ENCODE data around the gene DSCAM. TPM values are rescaled to one million over a fixed set of nuclear protein-coding genes. Genes with fewer than 3 reads are reported as not detected.

The DSCAM gene
- total and polyA plus RNA-seq, 2 experiments from 2014 or later, result 0.07 TPM; not detected in 1

DNA sequence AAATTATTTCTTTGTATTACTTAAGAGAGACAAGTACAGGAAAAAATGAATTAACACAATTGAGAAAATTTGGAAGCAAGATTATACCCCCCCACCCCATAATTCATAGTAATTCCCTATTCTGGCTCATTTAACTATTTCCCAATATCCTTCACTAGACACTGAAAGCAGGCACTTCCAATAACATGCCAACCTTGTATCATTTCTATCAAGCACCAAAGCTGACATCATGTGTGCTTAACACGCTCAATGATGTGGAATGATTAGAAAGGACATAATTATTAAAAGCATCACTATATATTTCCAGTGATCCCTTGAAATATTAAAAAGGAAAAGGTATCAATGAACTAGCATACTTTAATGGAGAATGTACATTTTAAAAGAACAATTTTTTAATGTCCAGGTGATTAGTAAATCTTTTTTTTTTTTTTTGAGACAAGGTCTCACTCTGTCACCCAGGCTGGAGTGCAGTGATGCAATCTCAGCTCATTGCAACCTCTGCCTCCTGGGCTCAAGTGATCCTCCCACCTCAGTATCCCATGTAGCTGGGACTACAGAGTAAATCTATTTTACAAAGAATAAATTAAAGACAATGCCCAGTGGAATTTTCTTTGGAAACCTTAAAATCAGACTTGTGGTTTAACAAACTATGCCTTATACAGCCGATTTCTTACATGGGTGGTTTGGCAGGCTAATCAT is 443.9 kb downstream of the DSCAM start (continued):
- TF ChIP-seq, protein P1, sequence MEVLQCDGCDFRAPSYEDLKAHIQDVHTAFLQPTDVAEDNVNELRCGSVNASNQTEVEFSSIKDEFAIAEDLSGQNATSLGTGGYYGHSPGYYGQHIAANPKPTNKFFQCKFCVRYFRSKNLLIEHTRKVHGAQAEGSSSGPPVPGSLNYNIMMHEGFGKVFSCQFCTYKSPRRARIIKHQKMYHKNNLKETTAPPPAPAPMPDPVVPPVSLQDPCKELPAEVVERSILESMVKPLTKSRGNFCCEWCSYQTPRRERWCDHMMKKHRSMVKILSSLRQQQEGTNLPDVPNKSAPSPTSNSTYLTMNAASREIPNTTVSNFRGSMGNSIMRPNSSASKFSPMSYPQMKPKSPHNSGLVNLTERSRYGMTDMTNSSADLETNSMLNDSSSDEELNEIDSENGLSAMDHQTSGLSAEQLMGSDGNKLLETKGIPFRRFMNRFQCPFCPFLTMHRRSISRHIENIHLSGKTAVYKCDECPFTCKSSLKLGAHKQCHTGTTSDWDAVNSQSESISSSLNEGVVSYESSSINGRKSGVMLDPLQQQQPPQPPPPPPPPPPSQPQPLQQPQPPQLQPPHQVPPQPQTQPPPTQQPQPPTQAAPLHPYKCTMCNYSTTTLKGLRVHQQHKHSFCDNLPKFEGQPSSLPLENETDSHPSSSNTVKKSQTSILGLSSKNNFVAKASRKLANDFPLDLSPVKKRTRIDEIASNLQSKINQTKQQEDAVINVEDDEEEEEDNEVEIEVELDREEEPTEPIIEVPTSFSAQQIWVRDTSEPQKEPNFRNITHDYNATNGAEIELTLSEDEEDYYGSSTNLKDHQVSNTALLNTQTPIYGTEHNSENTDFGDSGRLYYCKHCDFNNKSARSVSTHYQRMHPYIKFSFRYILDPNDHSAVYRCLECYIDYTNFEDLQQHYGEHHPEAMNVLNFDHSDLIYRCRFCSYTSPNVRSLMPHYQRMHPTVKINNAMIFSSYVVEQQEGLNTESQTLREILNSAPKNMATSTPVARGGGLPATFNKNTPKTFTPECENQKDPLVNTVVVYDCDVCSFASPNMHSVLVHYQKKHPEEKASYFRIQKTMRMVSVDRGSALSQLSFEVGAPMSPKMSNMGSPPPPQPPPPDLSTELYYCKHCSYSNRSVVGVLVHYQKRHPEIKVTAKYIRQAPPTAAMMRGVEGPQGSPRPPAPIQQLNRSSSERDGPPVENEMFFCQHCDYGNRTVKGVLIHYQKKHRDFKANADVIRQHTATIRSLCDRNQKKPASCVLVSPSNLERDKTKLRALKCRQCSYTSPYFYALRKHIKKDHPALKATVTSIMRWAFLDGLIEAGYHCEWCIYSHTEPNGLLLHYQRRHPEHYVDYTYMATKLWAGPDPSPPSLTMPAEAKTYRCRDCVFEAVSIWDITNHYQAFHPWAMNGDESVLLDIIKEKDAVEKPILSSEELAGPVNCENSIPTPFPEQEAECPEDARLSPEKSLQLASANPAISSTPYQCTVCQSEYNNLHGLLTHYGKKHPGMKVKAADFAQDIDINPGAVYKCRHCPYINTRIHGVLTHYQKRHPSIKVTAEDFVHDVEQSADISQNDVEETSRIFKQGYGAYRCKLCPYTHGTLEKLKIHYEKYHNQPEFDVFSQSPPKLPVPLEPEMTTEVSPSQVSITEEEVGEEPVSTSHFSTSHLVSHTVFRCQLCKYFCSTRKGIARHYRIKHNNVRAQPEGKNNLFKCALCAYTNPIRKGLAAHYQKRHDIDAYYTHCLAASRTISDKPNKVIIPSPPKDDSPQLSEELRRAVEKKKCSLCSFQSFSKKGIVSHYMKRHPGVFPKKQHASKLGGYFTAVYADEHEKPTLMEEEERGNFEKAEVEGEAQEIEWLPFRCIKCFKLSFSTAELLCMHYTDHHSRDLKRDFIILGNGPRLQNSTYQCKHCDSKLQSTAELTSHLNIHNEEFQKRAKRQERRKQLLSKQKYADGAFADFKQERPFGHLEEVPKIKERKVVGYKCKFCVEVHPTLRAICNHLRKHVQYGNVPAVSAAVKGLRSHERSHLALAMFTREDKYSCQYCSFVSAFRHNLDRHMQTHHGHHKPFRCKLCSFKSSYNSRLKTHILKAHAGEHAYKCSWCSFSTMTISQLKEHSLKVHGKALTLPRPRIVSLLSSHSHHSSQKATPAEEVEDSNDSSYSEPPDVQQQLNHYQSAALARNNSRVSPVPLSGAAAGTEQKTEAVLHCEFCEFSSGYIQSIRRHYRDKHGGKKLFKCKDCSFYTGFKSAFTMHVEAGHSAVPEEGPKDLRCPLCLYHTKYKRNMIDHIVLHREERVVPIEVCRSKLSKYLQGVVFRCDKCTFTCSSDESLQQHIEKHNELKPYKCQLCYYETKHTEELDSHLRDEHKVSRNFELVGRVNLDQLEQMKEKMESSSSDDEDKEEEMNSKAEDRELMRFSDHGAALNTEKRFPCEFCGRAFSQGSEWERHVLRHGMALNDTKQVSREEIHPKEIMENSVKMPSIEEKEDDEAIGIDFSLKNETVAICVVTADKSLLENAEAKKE (CRISPR knock-in tag; IDR thresholded peaks at IDR 0.05), result no peak
- TF ChIP-seq STAT1 (IDR thresholded peaks at IDR 0.05; ENCODE audit: unreplicated experiment) (no peak), POLR2AphosphoS5 (IDR thresholded peaks at IDR 0.05; ENCODE audit: low read depth) (no peak), NANOG (IDR thresholded peaks at IDR 0.05; ENCODE audit: borderline replicate concordance) (no peak), ZNF331 (CRISPR knock-in tag; IDR thresholded peaks at IDR 0.05; ENCODE audit: low read depth) (no peak), EZH2 (IDR thresholded peaks at IDR 0.05; ENCODE audit: low read depth, unreplicated experiment) (no peak)
- TF ChIP-seq, protein P2, sequence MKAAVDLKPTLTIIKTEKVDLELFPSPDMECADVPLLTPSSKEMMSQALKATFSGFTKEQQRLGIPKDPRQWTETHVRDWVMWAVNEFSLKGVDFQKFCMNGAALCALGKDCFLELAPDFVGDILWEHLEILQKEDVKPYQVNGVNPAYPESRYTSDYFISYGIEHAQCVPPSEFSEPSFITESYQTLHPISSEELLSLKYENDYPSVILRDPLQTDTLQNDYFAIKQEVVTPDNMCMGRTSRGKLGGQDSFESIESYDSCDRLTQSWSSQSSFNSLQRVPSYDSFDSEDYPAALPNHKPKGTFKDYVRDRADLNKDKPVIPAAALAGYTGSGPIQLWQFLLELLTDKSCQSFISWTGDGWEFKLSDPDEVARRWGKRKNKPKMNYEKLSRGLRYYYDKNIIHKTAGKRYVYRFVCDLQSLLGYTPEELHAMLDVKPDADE (IDR thresholded peaks at IDR 0.05), result no peak

DNA sequence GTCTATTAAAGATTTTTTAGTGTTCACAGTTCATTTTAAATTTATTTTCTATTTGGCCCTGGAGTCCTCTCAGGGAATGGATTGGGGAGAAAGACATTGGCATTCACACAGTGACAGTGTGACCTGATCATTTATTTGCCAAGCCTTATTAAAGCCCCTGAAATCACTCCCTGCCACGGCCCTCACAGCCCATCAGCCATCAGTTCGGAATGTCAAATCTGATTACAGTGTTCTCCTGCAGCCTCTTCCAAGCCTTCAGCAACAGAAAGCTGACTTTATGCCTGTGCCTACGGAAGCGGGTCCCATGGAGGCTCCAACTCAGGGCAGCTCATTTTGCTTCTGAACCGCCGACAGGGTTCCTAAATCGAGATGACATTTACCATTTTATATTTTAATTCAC is 451.2 kb downstream of the DSCAM start:
- Histone ChIP-seq H3F3A (replicated peaks; ENCODE audit: low read depth) (no peaks in the 10 kb centered on the region), H3K79me2 (replicated peaks; ENCODE audit: insufficient read depth) (no peaks in the 10 kb centered on the region), H4K20me1 (replicated peaks; ENCODE audit: insufficient read depth) (no peaks in the 10 kb centered on the region), H3K9me2 (ENCODE audit: insufficient read depth) (no peaks in the 10 kb centered on the region), H3K36me3 (ENCODE audit: insufficient read depth) (no peaks in the 10 kb centered on the region), H2AFZ (no peak overlapping the region), H3K27ac (ENCODE audit: low read depth) (no peak overlapping the region), H3K4me1 (ENCODE audit: insufficient read depth) (no peaks in the 10 kb centered on the region), H3K27me3 (ENCODE audit: insufficient read depth) (no peaks in the 10 kb centered on the region), H3K4me3 (no peak overlapping the region), H3K4me2 (no peak overlapping the region)
- Mint-ChIP-seq H3K36me3 (ENCODE audit: low read depth) (0 out of 3 replicates have a peak, but pooled peaks cover 5% of the 10 kb centered on the region), H3K27me3 (ENCODE audit: insufficient read depth, low read depth, poor library complexity) (peaks cover 6% of the 10 kb centered on the region), H3K4me3 (no peak overlapping the region), H3K9me3 (peaks cover 81% of the 10 kb centered on the region), H3K27ac (no peak overlapping the region), H3K4me1 (no peaks in the 10 kb centered on the region)
- ATAC-seq (no peak), DNase-seq (ENCODE audit: low spot score) (no peak)
- TF ChIP-seq STAT1 (IDR thresholded peaks at IDR 0.05; ENCODE audit: unreplicated experiment), result no peak
- TF ChIP-seq ZNF331 (CRISPR knock-in tag; IDR thresholded peaks at IDR 0.05; ENCODE audit: low read depth), result no peak
- TF ChIP-seq ZNF114 (CRISPR knock-in tag; IDR thresholded peaks at IDR 0.05), result no peak
- TF ChIP-seq NANOG (IDR thresholded peaks at IDR 0.05; ENCODE audit: borderline replicate concordance), result no peak
- TF ChIP-seq, protein P1 (CRISPR knock-in tag; IDR thresholded peaks at IDR 0.05), result no peak

Measured in GM23338 (cell line).